Astrocyte (in vitro differentiated cells and primary cell): ENCODE measurements around the gene AUNIP. TPM values are rescaled to one million over a fixed set of nuclear protein-coding genes. Genes with fewer than 3 reads are reported as not detected.

Source experiments
- DNase-seq: peaks from one replicate; pipeline ENCODE4 v3.0.0-alpha.2; 2010; ENCODE audit warnings: low read depth
- FAIRE-seq: peaks from 2 replicates; lab custom pipeline; 2011; peaks lifted over from hg19 to GRCh38; lab: Jason Lieb, UNC
- H2AFZ ChIP-seq: 2 replicates; pipeline ENCODE4 v1.6.0; 2012; ENCODE audit warnings: low read depth, low read length, inconsistent platforms
- H3K27ac ChIP-seq: 2 replicates; pipeline ENCODE4 v1.5.1; 2011; ENCODE audit warnings: low read depth, low read length, inconsistent platforms
- H3K27me3 ChIP-seq: 2 replicates; pipeline ENCODE4 v1.6.0; 2011; ENCODE audit warnings: low read length, inconsistent platforms; ENCODE audit not compliant: insufficient read depth
- H3K36me3 ChIP-seq: 2 replicates; pipeline ENCODE4 v1.5.1; 2011; ENCODE audit warnings: low read length, inconsistent platforms; ENCODE audit not compliant: insufficient read depth
- H3K4me1 ChIP-seq: 2 replicates; pipeline ENCODE4 v1.5.1; 2011; ENCODE audit warnings: low read length, inconsistent platforms; ENCODE audit not compliant: insufficient read depth
- H3K4me2 ChIP-seq: 2 replicates; pipeline ENCODE4 v1.6.0; 2012; ENCODE audit warnings: low read length, inconsistent platforms
- H3K4me3 ChIP-seq: 2 replicates; pipeline ENCODE4 v1.5.1; 2011; ENCODE audit warnings: low read depth, mild to moderate bottlenecking, low read length, inconsistent platforms; ENCODE audit not compliant: insufficient read depth
- H3K79me2 ChIP-seq: 2 replicates; pipeline ENCODE4 v1.6.0; 2012; ENCODE audit warnings: mild to moderate bottlenecking, low read length, inconsistent platforms; ENCODE audit not compliant: insufficient read depth
- H3K9ac ChIP-seq: 2 replicates; pipeline ENCODE4 v1.6.0; 2012; ENCODE audit warnings: mild to moderate bottlenecking, low read length, inconsistent platforms
- H3K9me3 ChIP-seq: 2 replicates; pipeline ENCODE4 v1.5.1; 2012; ENCODE audit warnings: low read depth, mild to moderate bottlenecking, low read length, inconsistent platforms; ENCODE audit not compliant: insufficient read depth
- H4K20me1 ChIP-seq: 2 replicates; pipeline ENCODE4 v1.6.0; 2012; ENCODE audit warnings: low read length, inconsistent platforms; ENCODE audit not compliant: insufficient read depth
- H3K27ac Mint-ChIP-seq: one replicate; pipeline ENCODE4 v1.8.0; 2021; ENCODE audit warnings: mild to moderate bottlenecking, mixed read lengths; ENCODE audit not compliant: unreplicated experiment
- H3K27me3 Mint-ChIP-seq: one replicate; pipeline ENCODE4 v1.8.0; 2021; ENCODE audit warnings: low read depth, mixed read lengths; ENCODE audit not compliant: unreplicated experiment
- H3K36me3 Mint-ChIP-seq: one replicate; pipeline ENCODE4 v1.8.0; 2021; ENCODE audit warnings: low read depth, mixed read lengths; ENCODE audit not compliant: unreplicated experiment
- H3K4me1 Mint-ChIP-seq: one replicate; pipeline ENCODE4 v1.8.0; 2021; ENCODE audit warnings: low read depth, mixed read lengths; ENCODE audit not compliant: unreplicated experiment
- H3K4me3 Mint-ChIP-seq: one replicate; pipeline ENCODE4 v1.8.0; 2021; ENCODE audit warnings: mild to moderate bottlenecking, moderate library complexity, mixed read lengths; ENCODE audit not compliant: unreplicated experiment
- H3K9me3 Mint-ChIP-seq: one replicate; pipeline ENCODE4 v1.8.0; 2021; ENCODE audit warnings: mild to moderate bottlenecking, mixed read lengths; ENCODE audit not compliant: unreplicated experiment
- EZH2 ChIP-seq: IDR thresholded peaks from 2 replicates; pipeline ENCODE4 v1.6.1; 2012; ENCODE audit warnings: mild to moderate bottlenecking, low read length, inconsistent platforms; ENCODE audit not compliant: insufficient read depth
- microRNA-seq: library from miRNA; unstranded; fragments of <30 nt; microRNA quantifications from one replicate; pipeline ENCODE4 v1.2.0, GENCODE V29; 2020
- total RNA-seq: library from RNA; stranded (reverse); gene quantifications from 2 replicates; pipeline ENCODE4 v1.2.1, GENCODE V29; 2021
- TF ChIP-seq, protein P1 (sequence below): IDR thresholded peaks from 2 replicates; pipeline ENCODE4 v1.5.1; 2011; ENCODE audit warnings: low read depth, mild to moderate bottlenecking, inconsistent platforms, low read length, moderate library complexity; ENCODE audit not compliant: insufficient read depth

AUNIP gene
- total RNA-seq, 1 donor from 2014 or later, result 2.1 TPM

DNA sequence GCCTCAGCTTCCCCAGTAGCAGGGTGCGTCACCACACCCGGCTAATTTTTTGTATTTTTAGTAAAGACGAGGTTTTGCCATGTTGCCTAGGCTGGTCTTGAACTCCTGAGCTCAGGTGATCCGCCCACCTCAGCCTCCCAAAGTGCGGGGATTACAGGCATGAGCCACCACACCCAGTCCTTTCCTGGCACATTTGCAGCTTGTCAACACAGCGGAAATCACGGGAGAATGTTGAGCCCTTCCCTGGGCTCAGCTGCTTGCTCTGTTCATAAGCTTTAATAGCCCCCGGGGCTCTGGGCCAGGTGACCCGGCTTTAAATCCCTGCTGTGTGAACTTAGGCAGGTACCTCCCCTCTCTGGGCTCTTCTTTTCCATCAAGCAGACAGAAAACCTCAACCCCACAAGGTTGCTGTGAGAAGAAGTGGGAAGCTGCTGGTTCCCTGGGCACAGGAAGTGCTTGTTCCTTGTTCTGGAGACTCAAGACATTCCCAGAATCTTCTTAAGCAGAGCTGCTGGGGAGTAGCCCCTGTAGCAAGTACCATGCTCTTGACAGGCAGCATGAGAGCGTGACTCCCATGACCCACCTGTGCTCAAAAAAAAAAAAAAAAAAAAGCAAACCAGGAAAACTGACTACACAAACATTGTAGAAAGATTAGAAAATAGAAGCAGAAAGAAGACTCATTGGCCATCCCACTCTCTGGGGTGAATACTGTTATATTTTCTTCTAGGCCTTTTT lies 73.8 kb downstream of the AUNIP start:
- peaks cover 14% of the 10 kb centered on the region for H3K4me1 ChIP-seq
- H3K9ac ChIP-seq, result no peak overlapping the region
- Mint-ChIP-seq H3K4me3 (no peak overlapping the region), H3K4me1 (peaks cover 12% of the 10 kb centered on the region), H3K27me3 (peaks cover 20% of the 10 kb centered on the region), H3K9me3 (no peaks in the 10 kb centered on the region), H3K36me3 (no peaks in the 10 kb centered on the region), H3K27ac (no peak overlapping the region)
- H3K27ac ChIP-seq, result no peak overlapping the region
- FAIRE-seq (no peak), DNase-seq (no peak)
- H3K9me3 ChIP-seq, result no peaks in the 10 kb centered on the region
- H4K20me1 ChIP-seq, result no peaks in the 10 kb centered on the region
- H3K4me3 ChIP-seq, result no peak overlapping the region
- no peaks in the 10 kb centered on the region for H3K36me3 ChIP-seq
- H3K27me3 ChIP-seq, result no peaks in the 10 kb centered on the region
- H2AFZ ChIP-seq, result no peak overlapping the region
- no peak overlapping the region for H3K4me2 ChIP-seq
- no peaks in the 10 kb centered on the region for H3K79me2 ChIP-seq
- TF ChIP-seq, protein P1, sequence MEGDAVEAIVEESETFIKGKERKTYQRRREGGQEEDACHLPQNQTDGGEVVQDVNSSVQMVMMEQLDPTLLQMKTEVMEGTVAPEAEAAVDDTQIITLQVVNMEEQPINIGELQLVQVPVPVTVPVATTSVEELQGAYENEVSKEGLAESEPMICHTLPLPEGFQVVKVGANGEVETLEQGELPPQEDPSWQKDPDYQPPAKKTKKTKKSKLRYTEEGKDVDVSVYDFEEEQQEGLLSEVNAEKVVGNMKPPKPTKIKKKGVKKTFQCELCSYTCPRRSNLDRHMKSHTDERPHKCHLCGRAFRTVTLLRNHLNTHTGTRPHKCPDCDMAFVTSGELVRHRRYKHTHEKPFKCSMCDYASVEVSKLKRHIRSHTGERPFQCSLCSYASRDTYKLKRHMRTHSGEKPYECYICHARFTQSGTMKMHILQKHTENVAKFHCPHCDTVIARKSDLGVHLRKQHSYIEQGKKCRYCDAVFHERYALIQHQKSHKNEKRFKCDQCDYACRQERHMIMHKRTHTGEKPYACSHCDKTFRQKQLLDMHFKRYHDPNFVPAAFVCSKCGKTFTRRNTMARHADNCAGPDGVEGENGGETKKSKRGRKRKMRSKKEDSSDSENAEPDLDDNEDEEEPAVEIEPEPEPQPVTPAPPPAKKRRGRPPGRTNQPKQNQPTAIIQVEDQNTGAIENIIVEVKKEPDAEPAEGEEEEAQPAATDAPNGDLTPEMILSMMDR, result no peak
- no peak for TF ChIP-seq EZH2

DNA sequence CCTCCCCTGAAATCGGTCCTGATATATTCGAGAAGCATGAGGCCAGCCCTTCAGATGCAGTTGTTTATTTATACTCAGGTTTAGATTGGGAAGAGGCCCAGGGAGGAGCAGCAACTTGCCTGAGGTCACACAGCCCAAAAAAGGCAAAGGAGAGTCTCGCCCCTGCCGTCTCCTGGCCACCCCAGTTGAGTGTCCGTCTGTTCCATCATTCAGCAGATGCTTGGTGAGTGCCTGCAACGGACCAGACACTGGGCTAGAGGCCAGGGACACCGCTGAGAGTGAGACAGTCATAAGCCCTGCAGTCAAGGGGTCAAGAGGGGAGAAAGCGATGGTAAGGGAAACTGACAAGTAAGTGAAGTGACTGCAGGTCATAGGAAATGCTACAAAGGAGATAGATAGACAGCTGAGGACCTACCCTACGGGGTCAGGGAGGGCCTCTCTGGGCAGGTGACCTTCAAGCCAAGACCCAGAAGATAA lies 74.6 kb downstream of the AUNIP start:
- H3K27ac ChIP-seq, result no peak overlapping the region
- no peak overlapping the region for H3K4me3 ChIP-seq
- H4K20me1 ChIP-seq, result no peaks in the 10 kb centered on the region
- H3K27me3 ChIP-seq, result no peaks in the 10 kb centered on the region
- Mint-ChIP-seq H3K36me3 (no peaks in the 10 kb centered on the region), H3K27me3 (peaks cover 20% of the 10 kb centered on the region), H3K9me3 (no peaks in the 10 kb centered on the region), H3K27ac (no peak overlapping the region), H3K4me1 (peaks cover 15% of the 10 kb centered on the region), H3K4me3 (no peak overlapping the region)
- no peak overlapping the region for H2AFZ ChIP-seq
- H3K4me2 ChIP-seq, result no peak overlapping the region
- TF ChIP-seq, protein P1, result no peak
- TF ChIP-seq EZH2, result no peak
- H3K9ac ChIP-seq, result no peak overlapping the region
- no peak for FAIRE-seq
- no peaks in the 10 kb centered on the region for H3K36me3 ChIP-seq
- peaks cover 14% of the 10 kb centered on the region for H3K4me1 ChIP-seq
- H3K79me2 ChIP-seq, result no peaks in the 10 kb centered on the region
- no peaks in the 10 kb centered on the region for H3K9me3 ChIP-seq
- no peak for DNase-seq

Small RNA genes lying within 50 kb of the gene (microRNA-seq; reads per million reads assigned to microRNA genes)
- not detected for gene MIR3917

Other genes with a start within 250 kb of the AUNIP start
- 0.86 and 1.6 TPM in 2 replicates for gene MAN1C1, start 242.7 kb downstream of the AUNIP start, total RNA-seq
- 64.1 and 67.0 TPM in 2 replicates for gene SELENON, start 59.3 kb downstream of the AUNIP start, total RNA-seq
- 44.6 and 51.2 TPM in 2 replicates for gene MTFR1L, start 39.5 kb downstream of the AUNIP start, total RNA-seq
- 14.5 and 15.1 TPM in 2 replicates for gene PAQR7, start 16.3 kb upstream of the AUNIP start, total RNA-seq
- gene STMN1, start 47.0 kb upstream of the AUNIP start, total RNA-seq, result 130 and 173 TPM in 2 replicates
- gene PAFAH2, start 138.6 kb upstream of the AUNIP start, total RNA-seq, result 13.6 and 14.1 TPM in 2 replicates
- gene EXTL1, start 162.3 kb upstream of the AUNIP start, total RNA-seq, result 26.4 and 39.9 TPM in 2 replicates
- gene SLC30A2, start 186.7 kb upstream of the AUNIP start, total RNA-seq, result not detected in 2 replicates
- gene TRIM63, start 208.2 kb upstream of the AUNIP start, total RNA-seq, result not detected in 2 replicates